ENCODE results near the gene CFAP58.
"Not testable (repeated sequence)": the region's sequence is repeated elsewhere in the genome, so short reads cannot be mapped to it uniquely, and the experiment has no call there.

CFAP58 gene

GRCh38 chr10:104433669-104434068 lies 80.0 kb downstream of the CFAP58 start:
- no peak for DNase-seq (ENCODE audit: low read depth in 2 of 2)

DNA sequence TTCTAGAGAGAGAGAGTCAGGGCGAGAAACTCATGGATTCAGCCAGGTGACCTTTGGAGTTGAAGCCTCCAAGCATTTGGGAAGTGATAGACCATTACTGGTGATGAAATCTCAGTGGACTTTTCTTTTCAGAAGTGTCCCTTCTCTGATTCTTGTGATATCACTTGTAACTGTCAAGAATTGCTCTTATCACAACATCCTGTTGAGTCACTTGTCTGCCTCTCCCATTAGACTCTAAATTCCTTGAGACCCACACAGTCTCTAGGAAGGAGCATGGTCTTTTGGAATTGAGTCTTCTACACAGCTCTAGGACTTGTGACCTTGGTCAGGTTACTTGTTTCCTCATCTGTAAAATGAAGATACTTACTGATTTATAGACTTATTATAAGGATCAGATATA lies 81.0 kb downstream of the CFAP58 start:
- no peak for DNase-seq (ENCODE audit: low read depth in 2 of 2)

- DNase-seq (ENCODE audit: low read depth in 2 of 2) = no peak
Measured at GRCh38 chr10:104435822-104436221, 82.2 kb downstream of the CFAP58 start.

DNA sequence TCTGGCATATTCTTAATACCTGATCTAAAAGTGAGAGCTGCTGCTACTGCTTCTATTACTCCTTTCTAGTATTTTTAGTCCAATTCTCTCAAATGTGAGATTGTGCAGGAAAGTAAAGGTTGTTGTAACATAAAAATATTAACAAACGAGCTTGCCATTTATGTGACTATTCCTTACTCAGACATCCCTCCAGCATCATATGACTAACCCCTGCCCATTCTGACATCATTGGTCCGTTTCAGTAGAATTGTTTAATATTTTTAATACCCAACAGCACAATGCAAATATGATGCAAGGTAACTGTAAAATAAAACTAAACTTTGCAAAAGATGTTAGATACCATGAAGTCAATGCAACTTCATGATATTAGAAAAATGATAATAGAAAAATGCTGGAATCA lies 83.6 kb downstream of the CFAP58 start:
- no peak for DNase-seq (ENCODE audit: low read depth in 2 of 2)

- DNase-seq (ENCODE audit: low read depth in 2 of 2) = no peak
Measured at GRCh38 chr10:104440221-104440620, 86.6 kb downstream of the CFAP58 start.

GRCh38 chr10:104441329-104442000 lies 87.8 kb downstream of the CFAP58 start:
- no peak for DNase-seq (ENCODE audit: low read depth in 2 of 2)

DNA sequence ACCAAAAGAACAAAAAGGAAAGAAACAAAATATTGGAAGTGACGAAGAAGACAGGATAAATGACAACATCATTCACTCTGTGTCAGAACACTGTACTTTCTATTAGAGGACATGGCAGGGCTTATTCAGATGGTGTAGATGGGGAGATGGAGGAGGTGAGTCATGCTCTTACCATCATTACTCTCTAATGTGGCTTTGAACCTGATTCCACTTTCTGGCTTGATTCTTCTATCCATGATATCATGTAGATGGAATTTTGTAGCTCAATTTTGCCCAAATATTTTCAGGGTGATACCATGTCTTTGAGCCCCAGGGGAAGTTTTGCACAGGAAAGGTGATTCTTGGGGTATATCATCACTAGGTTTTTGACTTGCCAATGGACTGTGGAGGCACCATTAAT lies 91.7 kb downstream of the CFAP58 start:
- no peak for DNase-seq (ENCODE audit: low read depth in 2 of 2)

GRCh38 chr10:104446151-104446550 lies 92.5 kb downstream of the CFAP58 start:
- no peak for DNase-seq (ENCODE audit: low read depth in 2 of 2)

GRCh38 chr10:104447331-104447730 lies 93.7 kb downstream of the CFAP58 start:
- DNase-seq (ENCODE audit: low read depth in 2 of 2) = no peak

GRCh38 chr10:104447906-104448305 lies 94.3 kb downstream of the CFAP58 start:
- no peak for DNase-seq (ENCODE audit: low read depth in 2 of 2)

GRCh38 chr10:104449391-104449790 lies 95.8 kb downstream of the CFAP58 start:
- DNase-seq (ENCODE audit: low read depth in 2 of 2) = no peak

- DNase-seq (ENCODE audit: low read depth in 2 of 2) = no peak
Measured at GRCh38 chr10:104450490-104450889, 96.9 kb downstream of the CFAP58 start.

DNA sequence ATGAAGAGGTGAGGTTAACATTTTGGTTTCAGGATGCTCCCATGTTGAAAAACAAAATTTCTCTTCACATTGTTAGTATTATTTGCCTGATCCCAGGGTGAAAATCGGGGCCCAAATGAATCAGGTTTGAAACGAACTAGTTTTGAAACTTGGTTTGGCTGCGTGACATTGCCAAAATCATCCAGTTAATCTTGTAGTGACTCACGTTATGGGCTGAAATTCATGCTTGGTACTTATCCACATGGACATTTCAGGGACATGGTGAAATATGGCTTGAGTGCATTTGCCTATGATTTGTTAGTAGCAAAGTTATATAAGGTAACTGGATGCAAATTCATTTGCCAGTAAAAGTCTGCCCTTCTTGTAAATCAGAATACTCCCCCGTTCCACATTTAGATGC lies 97.3 kb downstream of the CFAP58 start:
- no peak for DNase-seq (ENCODE audit: low read depth in 2 of 2)

GRCh38 chr10:104452977-104453376 lies 99.3 kb downstream of the CFAP58 start:
- no peak for DNase-seq (ENCODE audit: low read depth in 2 of 2)

DNA sequence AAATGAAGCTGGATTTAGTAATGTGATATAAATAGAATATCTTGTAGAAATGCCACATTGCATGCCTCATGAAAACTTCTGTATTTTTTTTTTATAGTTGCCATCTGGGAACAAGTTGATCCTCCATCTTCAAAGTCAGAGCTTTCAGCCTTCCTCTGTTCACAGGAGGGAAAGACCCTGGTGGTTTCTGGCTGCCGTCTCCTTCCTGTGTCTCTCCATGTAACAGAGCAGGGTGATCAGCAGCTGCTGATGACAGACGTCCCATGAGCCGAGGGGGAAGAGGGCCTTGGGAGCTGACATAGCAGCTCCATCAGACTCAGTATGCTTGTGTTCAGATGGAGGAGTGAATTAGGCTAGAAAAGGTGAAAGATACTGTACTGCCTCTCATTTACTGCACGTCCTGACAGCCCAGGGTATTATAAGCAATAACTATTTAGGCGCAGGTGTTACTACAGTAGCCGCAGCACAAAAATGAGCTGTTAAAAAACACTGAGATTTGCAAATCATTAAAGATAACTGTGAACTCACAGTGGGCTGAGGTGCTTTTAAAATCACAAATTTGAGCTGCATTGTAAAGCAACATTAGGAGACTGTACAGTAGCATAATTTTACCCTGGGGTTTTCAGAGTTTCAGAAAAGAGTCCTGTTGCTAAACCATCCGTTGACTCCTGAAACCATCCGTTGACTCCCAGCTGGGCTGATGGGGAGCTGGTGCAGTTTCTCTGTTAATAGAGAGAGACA lies 103.3 kb downstream of the CFAP58 start:
- DNase-seq (ENCODE audit: low read depth in 2 of 2) = no peak

- no peak for DNase-seq (ENCODE audit: low read depth in 2 of 2)
Measured at GRCh38 chr10:104457543-104457828, 103.9 kb downstream of the CFAP58 start.

GRCh38 chr10:104465575-104465974 lies 111.9 kb downstream of the CFAP58 start:
- DNase-seq (ENCODE audit: low read depth in 2 of 2) = not testable (repeated sequence)

DNA sequence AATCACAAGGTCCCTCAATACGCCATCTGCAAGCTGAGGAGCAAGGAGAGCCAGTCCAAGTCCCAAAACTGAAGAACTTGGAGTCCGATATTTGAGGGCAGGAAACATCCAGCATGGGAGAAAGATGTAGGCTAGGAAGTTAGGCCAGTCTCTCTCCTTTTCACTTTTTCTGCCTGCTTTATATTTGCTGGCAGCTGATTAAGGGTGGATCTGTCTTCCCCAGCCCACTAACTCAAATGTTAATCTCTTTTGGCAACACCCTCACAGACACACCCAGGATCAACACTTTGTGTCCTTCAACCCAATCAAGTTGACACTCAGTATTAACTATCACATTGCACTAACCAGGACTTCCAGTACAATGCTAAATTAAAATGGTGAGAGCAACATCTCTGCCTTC lies 115.2 kb downstream of the CFAP58 start:
- not testable (repeated sequence) for DNase-seq (ENCODE audit: low read depth in 2 of 2)

DNA sequence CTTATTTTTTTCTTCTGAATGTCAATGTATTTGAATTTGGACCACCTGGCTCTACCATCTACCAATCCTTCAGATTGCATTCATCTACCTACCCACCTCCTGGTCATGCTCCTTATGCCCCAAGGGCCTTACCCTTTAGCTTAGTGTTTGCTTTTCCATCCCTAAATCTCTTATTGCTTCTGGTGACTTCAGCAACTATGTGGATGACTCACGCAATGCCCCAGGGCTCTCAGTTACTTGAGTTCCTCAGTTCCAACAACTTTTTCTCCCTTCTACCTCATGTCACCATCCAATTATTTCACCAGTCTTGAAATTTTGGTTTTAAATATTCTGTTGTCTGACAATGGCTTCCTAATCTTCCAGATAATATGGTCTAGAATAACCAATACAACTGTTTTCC lies 118.9 kb downstream of the CFAP58 start:
- DNase-seq (ENCODE audit: low read depth in 2 of 2) = no peak

GRCh38 chr10:104472957-104473745 lies 119.5 kb downstream of the CFAP58 start:
- DNase-seq (ENCODE audit: low read depth in 2 of 2) = no peak

DNA sequence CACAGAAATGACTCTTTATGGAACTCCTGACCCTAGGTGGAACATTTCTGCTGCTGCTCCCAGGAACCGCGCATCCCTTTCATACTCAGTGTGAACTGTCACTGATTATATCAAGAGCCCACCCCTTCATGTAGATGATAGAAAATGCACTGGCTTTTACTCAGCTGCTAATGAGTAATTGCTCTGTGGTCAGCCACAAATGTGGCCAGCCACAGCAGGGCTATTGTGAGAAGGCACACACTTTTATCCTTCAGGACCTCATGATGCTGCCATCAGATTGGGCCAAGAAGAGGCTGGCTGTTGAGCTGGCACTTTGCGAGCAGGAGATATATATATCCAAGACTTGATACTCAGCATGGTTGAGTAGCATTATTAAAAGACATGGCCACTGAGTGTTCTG lies 124.7 kb downstream of the CFAP58 start:
- no peak for DNase-seq (ENCODE audit: low read depth in 2 of 2)

DNA sequence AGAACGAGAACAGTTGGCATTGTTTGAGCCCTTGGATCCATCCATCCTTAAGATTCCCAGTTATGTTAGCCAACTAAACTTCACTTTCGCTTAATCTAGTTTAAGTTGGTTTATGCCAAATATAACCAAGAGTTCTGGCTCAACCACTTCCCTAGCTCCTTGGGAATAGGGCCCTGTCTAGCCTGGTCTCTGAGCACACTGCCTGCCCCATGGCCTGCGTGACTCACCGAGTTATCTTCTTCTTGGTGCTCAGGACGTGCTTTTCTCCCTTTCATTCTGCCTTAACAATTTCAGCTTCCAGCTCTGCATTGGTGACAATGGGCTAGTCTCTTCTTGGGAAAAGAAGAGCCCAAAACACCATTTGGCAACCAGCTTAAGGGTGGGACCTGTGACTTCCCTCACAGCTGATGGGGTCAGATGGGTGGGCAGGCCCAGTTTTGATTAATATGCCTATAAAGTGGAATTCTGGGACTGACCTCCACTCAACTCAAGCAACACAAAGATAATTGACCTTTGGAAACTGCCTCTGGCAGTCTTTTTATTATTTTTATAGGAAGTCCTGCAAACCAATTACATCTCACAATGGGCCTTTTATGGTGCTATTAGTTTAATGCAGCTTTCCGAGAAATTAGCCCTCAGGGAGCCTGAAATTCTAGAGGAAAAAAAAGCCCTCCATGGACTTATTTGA lies 126.4 kb downstream of the CFAP58 start:
- no peak for DNase-seq (ENCODE audit: low read depth in 2 of 2)

Data from stimulated activated CD4-positive, alpha-beta T cell treated with anti-CD3 and anti-CD28 coated beads, Interleukin-1b, Interleukin-23, amount 100 ng/mL, for 4 hours (primary cell).